IMR-90 (cell line): ENCODE measurements around the gene VILL. TPM values are rescaled to one million over a fixed set of nuclear protein-coding genes. Genes with fewer than 3 reads are reported as not detected.

Experiments used
- ATAC-seq: fragments of 200-7000 bp; cut with Tn5 transposase; 2 replicates; pipeline ENCODE4 v1.9.1; 2020; ENCODE audit warnings: low read depth, mild to moderate bottlenecking, moderate library complexity
- BruUV-seq: library from RNA; stranded (reverse); fragments of 400-500 nt; replicated peaks from 2 replicates; lab custom pipeline; 2021; lab: Mats Ljungman, UMichigan
- CTCF ChIA-PET: fragments of 300-600 bp; formaldehyde crosslinking; extraction: SDS; loops from one replicate; lab custom pipeline; 2021; ENCODE audit warnings: antibody characterized with exemption; lab: Yijun Ruan, JAX
- POLR2A ChIA-PET: fragments of 300-600 bp; sonication (Branson Sonifier 250); formaldehyde crosslinking; loops from one replicate; lab custom pipeline; 2022; ENCODE audit warnings: antibody characterized with exemption; ENCODE audit not compliant: unreplicated experiment; lab: Charles Lee
- DNase-seq: peaks from one replicate; pipeline ENCODE4 v3.0.0; 2013
- H2AFZ ChIP-seq: replicated peaks from 2 replicates; pipeline ENCODE3; 2013; ENCODE audit warnings: low read length, mild to moderate bottlenecking; ENCODE audit not compliant: poor library complexity
- H2AK5ac ChIP-seq: 2 replicates; pipeline ENCODE4 v1.6.1; 2013; ENCODE audit warnings: low read depth, low read length, inconsistent platforms
- H2AK9ac ChIP-seq: replicated peaks from 2 replicates; pipeline ENCODE3; 2013; ENCODE audit warnings: mild to moderate bottlenecking, low read depth, low read length, moderate library complexity; ENCODE audit not compliant: poor library complexity
- H2BK120ac ChIP-seq: 2 replicates; pipeline ENCODE4 v1.6.1; 2013; ENCODE audit warnings: low read depth, low read length, inconsistent platforms
- H2BK15ac ChIP-seq: 3 replicates; pipeline ENCODE4 v1.6.1; 2013; ENCODE audit warnings: low read depth, low read length, inconsistent platforms
- H2BK20ac ChIP-seq: 2 replicates; pipeline ENCODE4 v1.6.1; 2013; ENCODE audit warnings: low read depth, mild to moderate bottlenecking, inconsistent platforms, low read length, moderate library complexity
- H2BK5ac ChIP-seq: 2 replicates; pipeline ENCODE4 v1.6.1; 2013; ENCODE audit warnings: mild to moderate bottlenecking, low read depth, low read length, inconsistent platforms; ENCODE audit not compliant: poor library complexity, severe bottlenecking
- H3K14ac ChIP-seq: replicated peaks from 2 replicates; pipeline ENCODE4 v1.6.1; 2013; ENCODE audit warnings: low read depth, low read length, inconsistent platforms
- H3K18ac ChIP-seq: 2 replicates; pipeline ENCODE4 v1.6.1; 2013; ENCODE audit warnings: low read depth, low read length, control low read depth
- H3K23ac ChIP-seq: 2 replicates; pipeline ENCODE4 v1.6.1; 2013; ENCODE audit warnings: low read depth, low read length, inconsistent platforms
- H3K27ac ChIP-seq: 2 replicates; pipeline ENCODE4 v1.5.1; 2013; ENCODE audit warnings: mild to moderate bottlenecking, control low read depth, low read length; ENCODE audit not compliant: insufficient read depth
- H3K27me3 ChIP-seq: 2 replicates; pipeline ENCODE4 v1.6.1; 2013; ENCODE audit warnings: low read length; ENCODE audit not compliant: control insufficient read depth, insufficient read depth
- H3K36me3 ChIP-seq: 2 replicates; pipeline ENCODE4 v1.6.1; 2013; ENCODE audit warnings: low read length, mixed read lengths; ENCODE audit not compliant: control insufficient read depth, insufficient read depth
- H3K4ac ChIP-seq: 2 replicates; pipeline ENCODE4 v1.6.1; 2013; ENCODE audit warnings: low read depth, low read length, inconsistent platforms
- H3K4me1 ChIP-seq: 2 replicates; pipeline ENCODE4 v1.6.1; 2013; ENCODE audit warnings: low read length, mixed read lengths; ENCODE audit not compliant: control insufficient read depth, insufficient read depth
- H3K4me2 ChIP-seq: 2 replicates; pipeline ENCODE4 v1.6.1; 2013; ENCODE audit warnings: low read depth, mild to moderate bottlenecking, control low read depth, low read length, moderate library complexity
- H3K4me3 ChIP-seq: 2 replicates; pipeline ENCODE4 v1.5.1; 2013; ENCODE audit warnings: low read depth, mild to moderate bottlenecking, control low read depth, low read length, moderate library complexity; ENCODE audit not compliant: insufficient read depth
- H3K56ac ChIP-seq: 2 replicates; pipeline ENCODE4 v1.6.1; 2013; ENCODE audit warnings: low read length, inconsistent platforms; ENCODE audit not compliant: insufficient read depth; ENCODE audit errors: extremely low read depth
- H3K79me1 ChIP-seq, 2 experiments: 2 replicates each; pipeline ENCODE4 v1.6.1; 2013; ENCODE audit warnings: low read length in 2 of 2, inconsistent platforms in 1 of 2, low read depth in 1 of 2
- H3K9ac ChIP-seq: 2 replicates; pipeline ENCODE4 v1.6.1; 2013; ENCODE audit warnings: low read depth, low read length, control low read depth
- H3K9me1 ChIP-seq: 2 replicates; pipeline ENCODE4 v1.6.1; 2013; ENCODE audit warnings: low read length, inconsistent platforms; ENCODE audit not compliant: insufficient read depth
- H3K9me3 ChIP-seq: 2 replicates; pipeline ENCODE4 v1.6.1; 2013; ENCODE audit warnings: low read length; ENCODE audit not compliant: control insufficient read depth, insufficient read depth
- H4K20me1 ChIP-seq: 2 replicates; pipeline ENCODE4 v1.6.1; 2013; ENCODE audit warnings: low read length, inconsistent platforms; ENCODE audit not compliant: insufficient read depth
- H4K5ac ChIP-seq: 2 replicates; pipeline ENCODE4 v1.6.1; 2013; ENCODE audit warnings: mild to moderate bottlenecking, low read depth, low read length, control low read depth
- H4K8ac ChIP-seq, 2 experiments: 2 replicates each; pipeline ENCODE4 v1.6.1; 2013; ENCODE audit warnings: low read depth in 2 of 2, low read length in 2 of 2, control low read depth in 1 of 2, inconsistent platforms in 1 of 2
- H4K91ac ChIP-seq: 2 replicates; pipeline ENCODE4 v1.6.1; 2013; ENCODE audit warnings: low read depth, low read length, inconsistent platforms; ENCODE audit not compliant: insufficient read depth
- BHLHE40 ChIP-seq: fragments of 150-350 bp; IDR thresholded peaks from 2 replicates; pipeline ENCODE4 v1.6.1; 2016; ENCODE audit warnings: mild to moderate bottlenecking, low read depth, low read length
- CEBPB ChIP-seq: IDR thresholded peaks from 2 replicates; pipeline ENCODE4 v1.6.1; 2012; ENCODE audit warnings: low read depth, low read length, improper control_type of control experiment
- CHD1 ChIP-seq: IDR thresholded peaks from 2 replicates; pipeline ENCODE4 v1.6.1; 2012; ENCODE audit warnings: low read depth, low read length, improper control_type of control experiment
- CTCF ChIP-seq: conservative IDR thresholded peaks from 2 replicates; pipeline ENCODE4 v1.5.1; 2012; ENCODE audit warnings: mild to moderate bottlenecking, low read depth, low read length, improper control_type of control experiment
- ELK1 ChIP-seq: fragments of 150-350 bp; IDR thresholded peaks from 2 replicates; pipeline ENCODE4 v1.6.1; 2016; ENCODE audit warnings: low read depth, mild to moderate bottlenecking, low read length, moderate library complexity, borderline replicate concordance
- FOS ChIP-seq: fragments of 150-350 bp; IDR thresholded peaks from 2 replicates; pipeline ENCODE4 v1.6.1; 2016; ENCODE audit warnings: low read depth, low read length
- MAFK ChIP-seq: IDR thresholded peaks from 2 replicates; pipeline ENCODE4 v1.6.1; 2012; ENCODE audit warnings: low read depth, low read length, improper control_type of control experiment
- MXI1 ChIP-seq: IDR thresholded peaks from 2 replicates; pipeline ENCODE4 v1.6.1; 2012; ENCODE audit warnings: low read depth, mild to moderate bottlenecking, low read length, moderate library complexity, borderline replicate concordance
- NFE2L2 ChIP-seq: fragments of 150-350 bp; IDR thresholded peaks from 2 replicates; pipeline ENCODE4 v1.6.1; 2016; ENCODE audit warnings: low read depth, mild to moderate bottlenecking, low read length
- POLR2A ChIP-seq: IDR thresholded peaks from 2 replicates; pipeline ENCODE4 v1.6.1; 2012; ENCODE audit warnings: mild to moderate bottlenecking, low read depth, low read length
- RAD21 ChIP-seq: IDR thresholded peaks from 2 replicates; pipeline ENCODE4 v1.6.1; 2012; ENCODE audit warnings: low read length, improper control_type of control experiment
- RCOR1 ChIP-seq: IDR thresholded peaks from 2 replicates; pipeline ENCODE4 v1.6.1; 2012; ENCODE audit warnings: mild to moderate bottlenecking, low read length, improper control_type of control experiment; ENCODE audit not compliant: insufficient replicate concordance
- RFX5 ChIP-seq: IDR thresholded peaks from 2 replicates; pipeline ENCODE4 v1.8.0; 2012; ENCODE audit warnings: low read depth, mild to moderate bottlenecking, low read length, moderate library complexity
- SMC3 ChIP-seq: fragments of 150-350 bp; IDR thresholded peaks from 2 replicates; pipeline ENCODE4 v1.6.1; 2016; ENCODE audit warnings: low read depth, mild to moderate bottlenecking, antibody characterized with exemption, low read length, moderate library complexity
- USF2 ChIP-seq: fragments of 150-350 bp; IDR thresholded peaks from 2 replicates; pipeline ENCODE4 v1.6.1; 2017; ENCODE audit warnings: mild to moderate bottlenecking, antibody characterized with exemption, low read length, low read depth
- WGBS, 2 experiments: methylation state at CpG; one replicate each; pipeline versions ENCODE4 v1.1.5 to v1.1.7; 2013; ENCODE audit warnings: missing lambda C conversion rate in 2 of 2; ENCODE audit not compliant: insufficient read length in 1 of 2; ENCODE audit errors: extremely low coverage in 2 of 2; 5-methylcytosine and 5-hydroxymethylcytosine counted together
- dilution Hi-C: fragments of 300-500 bp; cut with HindIII; formaldehyde crosslinking; loops from one replicate; pipeline ENCODE4 v1.14.3; 2018; ENCODE audit warnings: low sequenced_read_pairs; ENCODE audit not compliant: unreplicated experiment
- in situ Hi-C: fragments of 300-500 bp; cut with MboI; formaldehyde crosslinking; loops from 3 replicates; pipeline ENCODE4 v1.14.3; 2019; ENCODE audit warnings: low sequenced_read_pairs, inconsistent platforms, mixed read lengths
- intact Hi-C: fragments of 100-400 bp; cut with micrococcal nuclease; formaldehyde crosslinking; loops from 2 replicates; pipeline ENCODE4 v1.10.0; 2022
- polyA plus RNA-seq, 3 experiments: library from polyadenylated mRNA; depleted of rRNA; stranded (reverse); fragments of >200 nt; gene quantifications; 2 replicates each; pipeline ENCODE4 v1.2.3, GENCODE V29; 2012; ENCODE audit warnings: low replicate concordance in 1 of 3
- total RNA-seq: library from RNA; depleted of rRNA; stranded (reverse); fragments of >200 nt; gene quantifications from 2 replicates; pipeline ENCODE4 v1.2.3, GENCODE V29; 2012

Gene VILL
- total and polyA plus RNA-seq, 2 of the 4 experiments (the other 2 are of a cell fraction): 2.3 to 4.7 TPM

GRCh38 chr3:37985637-37986320 lies 4.8 kb upstream of the VILL start:
- DNase-seq (peak; percentile 35), ATAC-seq (peak; percentile 40)
- Histone ChIP-seq H3K4me2 (no peak overlapping the region), H3K27me3 (no peaks in the 10 kb centered on the region; the same call in 1 of the 2 replicates), H2BK120ac (no peak overlapping the region), H3K14ac (no peak overlapping the region), H2BK15ac (no peak overlapping the region), H4K5ac (no peak overlapping the region), H3K23ac (no peak overlapping the region), H3K79me1 (no peaks in the 10 kb centered on the region), H2BK20ac (no peak overlapping the region), H3K4me3 (no peak overlapping the region), H2AFZ (no peak overlapping the region), H2BK5ac (no peak overlapping the region), H3K9me3 (no peaks in the 10 kb centered on the region), H3K36me3 (peaks cover 14% of the 10 kb centered on the region), H3K18ac (no peak overlapping the region), H3K9ac (no peak overlapping the region), H2AK9ac (no peak overlapping the region), H2AK5ac (no peak overlapping the region), H3K4me1 (no peaks in the 10 kb centered on the region), H3K56ac (no peak overlapping the region), H3K27ac (no peak overlapping the region), H4K8ac (no peak overlapping the region), H4K91ac (no peak overlapping the region), H3K4ac (no peak overlapping the region), H4K20me1 (no peaks in the 10 kb centered on the region), H3K9me1 (peaks cover 7% of the 10 kb centered on the region; the same call in 1 of the 2 replicates)
- 86% methylated on average over 2 of the region's 8 CpGs; no CpG with 5 or more reads in 1 of the 2 experiments for WGBS, 2 experiments
- TF ChIP-seq BHLHE40: no peak
- TF ChIP-seq ELK1: no peak
- TF ChIP-seq CHD1: no peak
- TF ChIP-seq POLR2A: no peak
- no peak for TF ChIP-seq SMC3
- no peak for TF ChIP-seq FOS
- no peak for TF ChIP-seq NFE2L2
- TF ChIP-seq MAFK: no peak
- TF ChIP-seq MXI1: no peak
- no peak for TF ChIP-seq RFX5
- TF ChIP-seq RAD21: no peak
- no peak for TF ChIP-seq CTCF
- no peak for TF ChIP-seq USF2
- TF ChIP-seq CEBPB: no peak
- no peak for TF ChIP-seq RCOR1
- intact Hi-C loops (no loop called here), in situ Hi-C loops (no loop called here), dilution Hi-C loops (no loop called here)
- POLR2A ChIA-PET: no interaction called here
- CTCF ChIA-PET: interaction anchor here (1.1 to 1.7 kb wide), 3 partner anchors 11 to 18 kb away, joined by 3 to 6 read pairs (median 3); no protein-coding TSS in a partner anchor
- BruUV-seq: no TSS peak
